EL (cell line): ENCODE data around the gene POU2AF3.
"Not testable (repeated sequence)": the region's sequence is repeated elsewhere in the genome, so short reads cannot be mapped to it uniquely, and the experiment has no call there.

ENCODE experiments used
- DNase-seq: peaks from one replicate; pipeline ENCODE4 v3.0.0-alpha.2; 2016

Gene POU2AF3

GRCh38 chr11:111301004-111301841 lies 2.9 kb downstream of the POU2AF3 start:
- no peak for DNase-seq

DNA sequence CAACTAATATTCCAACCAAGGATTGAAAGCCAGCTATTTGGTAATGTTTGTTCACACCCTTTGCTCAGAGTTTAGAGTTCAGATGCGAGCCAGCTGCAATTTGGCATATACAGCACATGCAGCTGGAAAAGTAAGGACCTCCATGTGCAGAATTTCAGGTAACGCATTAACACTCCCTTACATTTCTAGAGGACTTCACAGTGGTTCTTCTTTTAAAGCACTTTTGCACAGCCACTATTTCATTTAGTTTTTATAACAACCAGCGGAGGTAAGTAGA lies 3.4 kb downstream of the POU2AF3 start:
- DNase-seq = no peak

GRCh38 chr11:111302298-111302697 lies 4.0 kb downstream of the POU2AF3 start:
- no peak for DNase-seq

GRCh38 chr11:111303461-111303860 lies 5.1 kb downstream of the POU2AF3 start:
- DNase-seq = no peak

GRCh38 chr11:111305162-111305802 lies 6.9 kb downstream of the POU2AF3 start:
- no peak for DNase-seq

DNA sequence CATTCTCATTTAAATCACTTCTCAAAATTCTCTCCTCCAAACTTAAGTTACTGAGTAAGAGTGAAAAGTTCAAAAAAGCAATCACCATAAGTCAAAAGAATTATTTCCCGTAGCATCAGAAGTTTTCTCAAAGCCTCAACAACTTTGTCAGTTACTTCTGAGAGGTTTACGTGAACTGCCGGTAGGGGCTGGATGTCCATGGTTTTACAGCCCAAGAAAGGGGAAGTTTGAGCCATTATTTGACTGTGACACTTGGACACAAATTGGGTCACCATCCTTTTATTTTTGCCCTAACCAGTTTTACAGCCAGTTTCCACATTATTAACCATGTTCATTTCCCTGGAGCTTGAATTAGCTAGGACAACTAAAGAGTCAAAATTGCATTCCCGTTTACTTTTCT lies 7.5 kb downstream of the POU2AF3 start:
- DNase-seq = no peak

GRCh38 chr11:111306321-111306720 lies 8.0 kb downstream of the POU2AF3 start:
- no peak for DNase-seq

- no peak for DNase-seq
These were observed 9.2 kb downstream of the POU2AF3 start for GRCh38 chr11:111307472-111308108.

- DNase-seq = no peak
These were observed 9.8 kb downstream of the POU2AF3 start for GRCh38 chr11:111308140-111308539.

- DNase-seq = no peak
These were observed 11.0 kb downstream of the POU2AF3 start for GRCh38 chr11:111309215-111309915.

GRCh38 chr11:111310088-111310487 lies 11.7 kb downstream of the POU2AF3 start:
- DNase-seq = no peak

DNA sequence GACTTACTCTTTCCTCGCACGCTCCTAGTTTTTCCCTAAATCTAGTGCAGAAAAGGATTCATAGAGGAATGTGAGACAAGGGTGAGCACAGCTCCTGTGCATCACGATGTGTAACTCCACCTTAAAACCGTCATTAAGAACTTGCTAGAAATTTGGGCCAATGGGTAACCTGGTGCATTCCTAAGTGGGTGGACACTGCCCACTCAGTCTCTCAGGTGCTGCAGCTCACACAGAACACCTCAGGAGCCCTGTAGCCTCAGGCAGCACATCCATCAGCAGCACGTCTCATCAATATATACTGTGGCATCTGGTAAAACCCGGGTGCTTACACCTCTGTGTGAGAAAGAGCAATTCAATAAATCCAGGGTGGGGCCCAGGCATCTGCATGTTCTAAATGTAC lies 12.4 kb downstream of the POU2AF3 start:
- DNase-seq = no peak

GRCh38 chr11:111312076-111312475 lies 13.7 kb downstream of the POU2AF3 start:
- no peak for DNase-seq

- no peak for DNase-seq
These were observed 20.9 kb downstream of the POU2AF3 start for GRCh38 chr11:111319296-111319695.

DNA sequence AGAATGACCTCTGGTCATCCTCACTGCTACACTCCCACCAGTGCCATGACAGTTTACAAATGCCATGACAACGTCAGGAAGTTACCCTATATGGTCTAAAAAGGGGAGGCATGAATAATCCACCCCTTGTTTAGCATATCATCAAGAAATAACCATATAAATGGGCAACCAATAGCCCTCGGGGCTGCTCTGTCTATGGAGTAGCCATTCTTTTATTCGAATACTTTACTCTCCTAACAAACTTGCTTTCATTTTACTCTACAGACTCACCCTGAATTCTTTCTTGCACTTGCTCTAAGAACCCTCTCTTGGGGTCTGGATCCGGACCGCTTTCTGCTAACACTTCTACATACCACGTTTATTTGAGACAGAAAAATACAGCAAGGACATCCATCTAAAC lies 21.9 kb downstream of the POU2AF3 start:
- DNase-seq = not testable (repeated sequence)

DNA sequence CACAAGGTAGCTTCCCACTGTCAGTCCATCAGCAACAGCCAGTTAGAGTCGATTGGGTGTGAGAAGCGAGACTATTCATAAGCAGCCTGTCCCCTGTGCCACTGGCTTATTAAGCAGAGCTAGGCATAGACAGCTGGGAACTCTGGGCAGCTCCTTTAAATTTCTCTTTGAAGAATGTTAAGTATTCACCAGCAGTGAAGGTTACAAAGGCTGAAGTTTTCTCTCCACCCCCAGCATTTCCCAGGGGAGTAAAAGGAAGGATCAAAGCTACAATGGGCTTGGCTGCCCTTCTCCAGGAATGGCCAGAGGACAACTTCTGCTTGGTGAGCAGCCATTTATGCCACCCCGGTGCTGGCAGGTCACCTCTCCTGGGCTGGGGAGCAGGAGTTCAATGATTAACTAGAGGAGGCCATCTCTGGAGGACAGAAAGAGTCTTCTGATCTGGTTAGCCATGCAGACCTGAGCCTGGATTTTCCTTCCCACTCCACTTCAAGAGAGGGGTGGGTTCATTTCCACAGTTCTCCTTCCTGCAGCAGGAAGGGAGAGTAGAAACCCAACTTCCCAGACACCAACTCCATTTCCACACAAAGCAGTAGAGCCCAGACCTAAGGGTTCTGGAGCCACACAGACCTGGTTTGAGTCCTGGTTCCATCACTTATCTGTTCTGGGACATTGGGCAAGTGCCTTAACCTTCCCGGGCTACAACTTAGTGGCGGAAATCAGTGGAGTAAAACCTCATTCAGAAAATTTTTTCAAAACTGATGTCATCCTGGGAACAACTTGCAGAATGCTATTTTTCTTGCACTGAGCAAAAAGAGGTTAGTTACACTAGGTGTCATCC lies 22.6 kb downstream of the POU2AF3 start:
- DNase-seq = no peak

GRCh38 chr11:111322534-111322933 lies 24.2 kb downstream of the POU2AF3 start:
- no peak for DNase-seq

- DNase-seq = no peak
These were observed 26.0 kb downstream of the POU2AF3 start for GRCh38 chr11:111324277-111324720.

DNA sequence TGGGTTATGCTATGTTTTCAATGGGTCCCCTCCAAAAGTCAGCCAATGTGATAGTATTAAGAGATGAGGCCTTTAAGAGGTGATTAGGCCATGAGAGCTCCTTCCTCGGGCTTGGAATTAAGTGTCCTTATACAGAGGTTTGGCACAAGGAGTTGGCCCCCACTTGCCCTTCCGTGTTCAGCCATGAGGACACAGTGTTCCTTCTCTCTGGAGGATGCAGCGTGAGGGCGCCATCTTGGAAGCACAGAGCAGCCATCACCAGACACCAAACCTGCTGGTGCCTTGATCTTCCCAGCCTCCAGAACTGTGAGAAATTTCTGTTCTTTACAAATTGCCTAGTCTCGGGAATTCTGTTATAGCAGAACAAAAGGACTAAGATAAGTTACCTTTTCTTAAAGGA lies 26.9 kb downstream of the POU2AF3 start:
- no peak for DNase-seq

GRCh38 chr11:111326824-111327223 lies 28.5 kb downstream of the POU2AF3 start:
- no peak for DNase-seq

- no peak for DNase-seq
These were observed 29.7 kb downstream of the POU2AF3 start for GRCh38 chr11:111327908-111328624.
